Measurements from ENCODE around the gene ULK4.
"Not testable (repeated sequence)": the region's sequence is repeated elsewhere in the genome, so short reads cannot be mapped to it uniquely, and the experiment has no call there.

Gene ULK4

DNA sequence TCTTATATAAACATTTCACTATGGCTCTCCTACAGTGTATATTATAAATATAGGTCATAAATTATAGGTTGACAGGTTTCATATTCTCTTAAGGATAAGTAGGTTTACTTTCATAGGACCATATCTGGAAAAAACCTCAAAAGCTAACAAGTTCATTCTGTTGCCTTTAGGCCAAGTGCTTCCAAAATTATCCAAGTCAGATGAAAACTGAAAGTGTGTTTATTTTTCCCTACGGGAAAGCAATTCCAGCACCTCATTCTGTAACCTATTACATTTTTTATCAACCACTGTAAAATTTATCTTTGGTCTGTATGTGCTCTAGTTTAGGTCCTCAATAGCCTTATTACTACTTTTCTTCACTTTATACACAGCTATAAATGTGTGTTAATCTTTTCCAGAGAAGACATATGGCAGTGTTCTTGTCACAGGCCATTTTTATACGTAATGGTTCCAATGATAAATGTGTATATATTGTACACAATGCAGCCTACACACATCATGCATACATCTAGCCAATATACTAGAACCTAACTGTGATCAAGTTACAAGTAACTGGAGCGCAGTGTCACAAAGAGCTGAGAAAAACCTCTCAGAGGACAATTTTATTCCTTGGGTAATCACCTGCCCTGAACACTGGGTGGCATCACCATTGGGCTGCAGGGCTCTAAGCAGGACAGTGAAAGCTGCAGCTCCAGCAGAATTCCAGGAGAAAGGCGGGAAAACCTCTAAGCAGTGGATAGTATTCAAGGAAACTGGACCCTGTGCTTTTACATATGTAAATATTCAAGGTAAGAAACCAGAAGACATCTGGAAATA lies 511.3 kb downstream of the ULK4 start:
- DNase-seq (ENCODE audit: extremely low read depth in 1 of 2, low read depth in 1 of 2) = no peak

DNA sequence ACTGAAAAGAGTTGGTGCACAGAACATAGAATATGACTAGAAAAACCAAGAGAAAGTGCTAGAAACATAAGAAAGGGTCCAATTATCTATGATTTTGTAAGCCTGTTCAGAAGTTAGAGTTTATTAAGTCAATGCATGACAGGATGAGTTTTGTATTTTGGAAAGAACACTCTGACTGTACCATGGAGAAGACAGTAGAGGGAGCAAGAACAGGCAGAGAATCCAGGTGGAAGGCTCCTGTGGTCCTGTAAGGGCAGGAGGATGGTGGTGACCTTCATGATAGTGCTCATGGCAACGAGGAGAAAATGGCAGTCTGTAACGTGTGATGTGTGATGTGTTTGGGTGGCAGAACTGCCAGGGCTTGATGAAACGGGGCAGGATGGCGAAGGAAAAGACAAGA lies 513.5 kb downstream of the ULK4 start:
- DNase-seq (ENCODE audit: extremely low read depth in 1 of 2, low read depth in 1 of 2) = no peak

DNA sequence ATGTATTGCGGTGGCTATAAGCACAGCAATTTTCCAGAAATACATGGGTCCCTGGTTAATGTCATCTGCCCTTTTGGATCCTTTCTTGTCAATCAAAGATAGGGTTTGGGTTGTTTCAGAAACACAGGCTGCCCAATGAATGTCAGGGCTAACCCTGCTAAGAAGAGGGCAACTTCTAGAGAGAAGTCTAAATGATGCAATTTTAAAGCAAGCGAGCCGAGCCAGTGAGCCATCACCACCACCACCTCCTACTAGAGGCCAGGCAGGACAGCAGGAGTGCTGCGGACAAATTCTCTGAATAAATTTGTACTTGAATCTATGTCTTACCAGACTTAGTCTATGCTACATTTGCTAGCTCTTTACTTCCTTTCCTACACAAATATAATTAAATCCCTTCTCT lies 514.2 kb downstream of the ULK4 start:
- DNase-seq (ENCODE audit: extremely low read depth in 1 of 2, low read depth in 1 of 2) = no peak

DNA sequence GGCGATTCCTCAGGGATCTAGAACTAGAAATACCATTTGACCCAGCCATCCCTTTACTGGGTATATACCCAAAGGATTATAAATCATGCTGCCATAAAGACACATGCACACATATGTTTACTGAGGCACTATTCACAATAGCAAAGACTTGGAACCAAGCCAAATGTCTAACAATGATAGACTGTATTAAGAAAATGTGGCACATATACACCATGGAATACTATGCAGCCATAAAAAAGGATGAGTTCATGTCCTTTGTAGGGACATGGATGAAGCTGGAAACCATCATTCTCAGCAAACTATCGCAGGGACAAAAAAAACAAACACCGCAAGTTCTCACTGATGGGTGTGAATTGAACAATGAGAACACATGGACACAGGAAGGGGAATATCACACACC lies 515.6 kb downstream of the ULK4 start:
- not testable (repeated sequence) for DNase-seq (ENCODE audit: extremely low read depth in 1 of 2, low read depth in 1 of 2)

DNA sequence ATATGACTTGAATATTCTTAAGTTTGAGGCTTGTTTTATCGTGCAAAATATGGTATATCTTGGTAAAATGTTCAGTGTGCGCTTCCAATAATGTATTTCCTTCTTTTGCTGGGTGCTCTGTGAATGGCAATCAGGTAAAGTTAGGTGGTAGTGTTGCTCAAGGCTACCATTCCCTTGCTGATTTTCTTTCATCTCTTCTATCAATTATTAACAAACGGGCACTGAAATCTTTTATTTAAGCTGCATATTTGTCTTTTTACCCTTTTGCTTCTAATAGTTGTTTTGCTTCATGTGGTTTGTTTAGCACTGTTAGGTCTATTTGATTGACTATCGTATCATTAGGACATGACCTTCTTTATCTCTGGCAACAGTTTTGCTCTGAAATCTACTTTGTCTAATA lies 520.3 kb downstream of the ULK4 start:
- DNase-seq (ENCODE audit: extremely low read depth in 1 of 2, low read depth in 1 of 2) = no peak

DNA sequence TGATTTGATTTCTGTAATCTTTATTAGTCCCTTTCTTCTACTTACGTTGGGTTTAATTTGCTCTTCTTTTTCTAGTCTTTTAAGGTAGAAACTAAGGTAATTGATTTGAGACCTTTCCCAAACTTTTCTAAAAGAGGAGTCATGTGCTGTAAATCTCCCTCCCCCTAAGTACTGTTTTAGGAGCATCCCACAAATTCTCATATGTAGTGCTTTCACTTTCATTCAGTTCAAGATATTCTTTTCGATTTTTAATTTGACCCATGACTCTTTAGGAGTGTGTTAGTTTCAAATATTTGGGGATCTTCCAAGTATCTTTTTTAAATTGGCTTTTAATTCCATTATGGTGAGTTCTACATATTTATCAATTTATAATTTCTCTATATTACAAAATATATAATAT lies 520.8 kb downstream of the ULK4 start:
- DNase-seq (ENCODE audit: extremely low read depth in 1 of 2, low read depth in 1 of 2) = no peak

DNA sequence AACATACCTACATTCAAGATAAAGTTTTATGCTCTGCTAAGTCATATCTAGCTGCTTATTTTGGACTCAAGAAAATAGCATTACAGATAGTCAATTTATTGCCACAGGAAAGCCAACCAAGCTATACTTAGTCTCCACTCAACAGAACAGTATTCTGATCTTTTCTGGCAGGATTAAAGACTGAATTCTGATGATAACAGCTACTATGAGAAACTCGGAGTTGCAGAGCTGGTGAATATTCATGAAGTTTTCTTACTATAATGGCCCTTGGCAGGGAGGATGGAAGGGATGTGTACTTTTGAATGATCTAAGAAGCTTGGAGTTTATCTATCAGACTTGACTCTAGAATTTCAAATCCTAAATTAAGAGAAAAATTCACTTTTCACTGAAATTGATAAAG lies 524.9 kb downstream of the ULK4 start:
- DNase-seq (ENCODE audit: extremely low read depth in 1 of 2, low read depth in 1 of 2) = no peak

DNA sequence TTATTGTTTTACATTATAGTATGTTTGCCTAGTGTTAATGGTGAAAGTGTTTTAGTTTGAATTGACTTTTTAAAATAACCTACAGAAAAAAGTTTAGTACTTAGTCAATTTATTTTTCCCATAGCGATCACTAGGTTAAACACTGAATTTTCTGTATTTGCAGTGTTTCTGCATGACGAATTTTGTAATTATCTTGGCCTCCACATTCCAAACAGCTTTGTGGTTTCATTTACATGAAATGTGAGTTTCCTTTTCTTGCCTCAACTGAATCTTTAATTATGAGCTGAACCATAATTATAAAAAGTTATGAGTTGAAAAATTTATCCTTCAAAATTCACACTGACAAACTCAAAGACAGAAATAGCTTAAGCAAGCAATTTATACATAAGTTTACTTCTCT lies 527.1 kb downstream of the ULK4 start:
- DNase-seq (ENCODE audit: extremely low read depth in 1 of 2, low read depth in 1 of 2) = no peak

DNA sequence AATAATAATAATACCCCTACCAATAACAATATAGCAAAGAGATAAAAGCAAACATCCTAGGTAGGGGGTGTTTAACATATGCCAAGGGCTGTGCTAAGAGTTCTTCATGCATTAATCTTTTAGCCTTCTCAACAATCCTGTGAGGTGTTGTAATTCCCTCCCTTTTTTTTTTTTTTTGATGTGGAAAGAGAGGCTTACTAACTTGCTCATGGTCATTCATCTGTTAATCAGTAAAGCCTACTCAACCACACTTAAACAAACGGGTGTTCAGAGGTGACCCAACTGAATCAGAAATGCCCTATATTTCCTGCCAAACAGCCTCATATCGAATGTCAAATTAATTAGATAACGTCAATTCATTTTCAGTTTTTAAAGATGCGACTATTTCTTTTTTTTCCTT lies 530.5 kb downstream of the ULK4 start:
- no peak for DNase-seq (ENCODE audit: extremely low read depth in 1 of 2, low read depth in 1 of 2)

DNA sequence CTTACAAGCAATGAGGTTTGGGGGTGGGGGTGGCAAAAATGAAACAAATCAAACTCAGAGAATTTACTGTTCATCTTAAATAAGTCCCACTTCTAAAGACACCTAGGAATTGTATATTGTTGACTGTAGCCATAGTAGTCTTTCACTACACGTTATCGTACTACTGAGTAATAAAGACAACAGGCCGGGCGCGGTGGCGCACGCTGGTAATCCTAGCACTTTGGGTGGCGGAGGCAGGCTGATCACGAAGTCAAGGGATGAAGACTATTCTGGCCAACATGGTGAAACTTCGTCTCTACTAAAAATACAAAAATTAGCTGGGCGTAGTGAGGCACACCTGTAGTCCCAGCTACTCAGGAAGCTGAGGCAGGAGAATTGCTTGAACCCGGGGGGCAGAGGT lies 531.0 kb downstream of the ULK4 start:
- no peak for DNase-seq (ENCODE audit: extremely low read depth in 1 of 2, low read depth in 1 of 2)

DNA sequence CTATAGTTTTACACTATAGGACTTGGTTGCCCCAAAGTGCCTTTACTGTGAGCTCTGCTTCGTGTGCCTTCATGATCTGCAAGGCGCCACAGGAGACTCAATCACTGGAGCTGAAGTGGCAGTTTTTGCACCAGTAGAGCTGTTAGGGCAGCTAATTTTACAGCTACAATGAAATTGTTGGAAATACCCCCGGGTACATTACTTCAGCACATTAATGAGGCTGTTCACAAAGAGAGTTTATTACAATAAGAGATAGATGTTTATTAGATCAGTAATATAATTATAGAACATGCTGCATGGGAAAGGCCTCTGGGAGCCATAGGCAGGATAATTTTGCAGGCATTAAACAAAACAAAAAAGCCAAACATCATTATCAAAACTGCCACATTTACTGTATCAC lies 531.5 kb downstream of the ULK4 start:
- DNase-seq (ENCODE audit: extremely low read depth in 1 of 2, low read depth in 1 of 2) = no peak

DNA sequence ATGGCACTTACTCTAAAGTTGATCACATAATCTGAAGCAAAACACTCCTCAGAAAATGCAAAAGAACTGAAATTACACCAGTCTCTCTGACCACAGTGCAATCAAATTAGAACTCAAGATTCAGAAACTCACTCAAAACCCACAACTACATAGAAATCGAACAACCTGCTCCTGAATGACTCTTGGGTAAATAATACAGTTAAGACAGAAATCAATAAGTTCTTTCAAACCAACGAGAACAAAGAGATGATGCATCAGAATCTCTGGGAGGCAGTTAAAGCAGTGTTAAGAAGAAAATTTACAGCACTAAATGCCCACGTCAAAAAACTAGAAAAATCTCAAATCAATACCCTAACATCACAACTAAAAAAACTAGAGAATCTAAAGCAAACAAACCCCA lies 535.4 kb downstream of the ULK4 start:
- no peak for DNase-seq (ENCODE audit: extremely low read depth in 1 of 2, low read depth in 1 of 2)

DNA sequence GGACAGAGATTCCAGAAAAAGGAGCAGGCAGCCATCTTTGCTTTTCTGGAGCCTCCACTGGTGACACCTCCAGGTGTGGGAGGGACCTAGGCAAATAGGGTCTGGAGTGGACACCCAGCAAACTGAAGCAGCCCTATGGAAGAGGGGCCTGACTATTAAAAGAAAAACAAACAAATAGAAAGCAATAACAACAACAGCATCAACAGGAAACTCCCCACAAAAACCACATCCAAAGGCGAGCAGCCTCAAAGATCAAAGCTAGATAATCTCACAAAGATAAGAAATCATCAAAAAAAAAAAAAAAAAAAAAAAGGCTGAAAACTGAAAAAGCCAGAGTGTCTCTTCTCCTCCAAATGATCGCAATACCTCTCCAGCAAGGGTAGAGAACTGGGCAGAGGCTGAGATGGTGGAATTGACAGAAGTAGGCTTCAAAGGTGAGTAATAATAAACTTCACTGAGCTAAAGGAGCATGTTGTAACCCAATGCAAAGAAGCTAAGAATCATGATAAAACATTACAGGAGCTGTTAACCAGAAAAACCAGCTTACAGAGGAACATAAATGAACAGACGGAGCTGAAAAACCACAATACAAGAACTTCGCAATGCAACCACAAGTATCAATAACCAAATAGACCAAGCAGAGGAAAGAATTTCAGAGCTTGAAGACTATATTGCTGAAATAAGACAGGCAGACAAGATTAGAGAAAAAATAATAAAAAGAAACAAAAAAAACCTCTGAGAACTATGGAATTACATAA lies 537.2 kb downstream of the ULK4 start:
- no peak for DNase-seq (ENCODE audit: extremely low read depth in 1 of 2, low read depth in 1 of 2)

DNA sequence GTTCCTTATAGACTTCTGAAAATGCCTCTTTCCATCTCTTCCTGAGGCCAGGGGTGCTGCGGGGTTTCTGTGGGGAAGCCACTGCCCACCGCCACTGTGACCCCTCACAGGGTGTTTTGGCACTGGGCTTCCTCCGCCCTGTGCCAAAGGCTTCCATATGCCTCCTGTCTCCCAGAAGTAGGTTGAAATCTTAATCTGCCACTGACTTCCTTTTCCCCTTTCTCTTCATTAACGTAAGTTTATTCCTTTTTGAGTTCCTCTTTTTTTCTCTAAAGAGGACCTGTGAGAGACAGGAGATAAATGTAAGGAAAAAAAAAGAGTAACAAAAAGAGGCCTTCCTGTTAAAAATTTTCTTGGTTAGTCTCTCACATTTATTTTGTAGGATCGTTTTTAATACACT lies 542.1 kb downstream of the ULK4 start:
- no peak for DNase-seq (ENCODE audit: extremely low read depth in 1 of 2, low read depth in 1 of 2)

DNA sequence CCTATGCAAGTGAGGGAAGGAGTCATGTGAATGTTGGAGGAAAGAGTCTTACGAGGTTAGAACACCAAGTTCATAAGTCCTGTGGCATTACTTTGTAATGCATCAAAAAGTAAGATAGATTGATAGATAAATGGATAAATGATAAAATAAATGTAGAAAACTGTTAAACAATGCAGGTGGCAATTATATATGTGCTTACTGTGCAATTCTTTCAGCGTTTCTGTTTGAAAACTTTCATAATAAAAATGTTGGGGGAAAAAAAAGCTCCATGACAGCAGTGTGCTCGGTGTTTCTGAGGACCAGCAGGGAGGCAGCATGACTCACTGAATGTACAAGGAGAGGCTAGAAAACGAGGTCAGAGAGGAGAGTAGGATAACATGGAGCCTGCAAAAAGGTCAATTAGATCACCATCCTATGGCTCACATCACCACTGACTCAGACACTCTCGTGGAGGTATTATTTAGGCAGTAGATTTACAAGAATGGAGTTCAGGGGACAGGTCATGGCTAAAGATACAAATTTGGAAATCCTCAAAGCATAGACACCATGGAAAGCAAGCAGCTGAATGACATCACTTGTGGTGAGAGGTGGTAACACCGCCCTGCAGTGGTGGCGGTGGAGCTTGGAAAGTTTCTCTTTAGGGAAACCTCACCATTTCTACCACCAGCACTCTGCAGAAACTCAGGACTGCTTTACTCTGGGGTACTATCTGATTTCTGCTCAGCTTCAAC lies 542.8 kb downstream of the ULK4 start:
- peak in 1 of 2 donors; percentile 10 for DNase-seq (ENCODE audit: extremely low read depth in 1 of 2, low read depth in 1 of 2)

DNA sequence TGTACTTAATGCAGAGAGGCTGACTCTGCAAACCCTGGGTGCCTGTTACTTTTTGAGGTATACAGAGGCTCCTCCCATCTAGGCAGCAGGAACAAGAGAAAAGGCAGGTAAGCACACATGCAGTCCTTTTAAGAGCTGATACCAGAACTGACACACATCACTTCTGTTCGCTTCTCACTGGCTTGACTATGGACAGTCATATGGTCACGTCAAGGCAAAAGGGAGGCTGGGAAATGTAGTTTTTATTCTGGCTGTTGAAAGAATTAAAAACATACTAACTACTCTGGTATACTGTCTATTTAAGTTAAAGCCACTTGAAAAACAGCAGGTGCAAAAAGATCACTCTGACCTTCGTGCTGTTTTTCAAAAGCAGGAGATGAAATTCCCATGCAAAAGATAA lies 544.3 kb downstream of the ULK4 start:
- DNase-seq (ENCODE audit: extremely low read depth in 1 of 2, low read depth in 1 of 2) = no peak

DNA sequence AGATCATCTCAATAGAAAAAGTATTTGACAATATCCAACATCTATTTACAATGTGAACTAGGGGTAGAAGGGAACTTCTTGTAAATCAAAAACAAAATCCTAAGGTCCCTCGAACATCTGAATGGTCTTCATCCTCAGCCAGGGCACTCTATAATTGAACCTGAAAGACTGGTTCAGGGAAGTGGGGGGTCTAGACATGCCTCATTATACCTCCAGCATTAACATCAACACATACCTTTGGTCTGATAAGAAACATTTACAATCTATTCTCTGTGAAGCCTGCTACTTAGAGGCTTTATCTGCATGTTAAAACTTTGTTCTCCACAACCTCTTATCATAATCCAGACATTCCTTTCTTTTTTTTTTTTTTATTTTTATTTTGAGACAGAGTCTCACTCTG lies 550.8 kb downstream of the ULK4 start:
- no peak for DNase-seq (ENCODE audit: extremely low read depth in 1 of 2, low read depth in 1 of 2)

DNA sequence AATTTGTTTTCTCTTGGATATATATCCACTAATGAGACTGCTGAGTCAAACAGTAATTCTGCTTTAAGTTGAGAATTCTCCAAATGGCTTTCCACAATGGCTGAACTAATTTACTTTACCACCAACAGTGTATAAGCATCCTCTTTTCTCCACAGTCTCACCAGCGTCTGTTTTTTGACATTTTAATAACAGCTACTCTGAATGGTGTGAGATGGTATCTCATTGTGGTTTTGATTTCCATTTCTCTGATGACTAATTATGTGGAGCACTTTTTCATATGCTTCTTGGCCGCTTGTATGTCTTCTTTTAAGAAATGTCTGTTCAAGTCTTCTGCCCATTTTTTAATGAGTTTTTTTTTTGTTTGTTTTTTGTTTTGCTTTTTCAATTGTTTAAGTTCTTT lies 556.4 kb downstream of the ULK4 start:
- no peak for DNase-seq (ENCODE audit: extremely low read depth in 1 of 2, low read depth in 1 of 2)

DNA sequence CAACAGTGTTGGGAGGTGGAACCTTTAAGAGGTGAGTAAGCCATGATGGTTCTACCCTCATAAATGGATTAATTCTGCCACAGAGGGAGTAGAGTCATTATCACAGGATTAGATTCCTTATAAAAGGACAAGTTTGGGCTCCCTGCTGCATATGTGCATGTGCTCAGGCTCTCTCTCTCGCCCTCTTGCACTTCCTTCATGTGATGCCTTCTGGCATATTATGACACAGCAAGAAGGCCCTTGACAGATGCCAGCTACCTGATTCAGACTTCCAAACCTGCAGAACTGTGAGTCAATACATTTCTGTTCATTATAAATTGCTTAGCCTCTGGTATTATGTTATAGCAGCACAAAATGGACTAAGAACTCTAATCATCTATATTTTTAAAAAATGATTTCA lies 557.3 kb downstream of the ULK4 start:
- DNase-seq (ENCODE audit: extremely low read depth in 1 of 2, low read depth in 1 of 2) = no peak

DNA sequence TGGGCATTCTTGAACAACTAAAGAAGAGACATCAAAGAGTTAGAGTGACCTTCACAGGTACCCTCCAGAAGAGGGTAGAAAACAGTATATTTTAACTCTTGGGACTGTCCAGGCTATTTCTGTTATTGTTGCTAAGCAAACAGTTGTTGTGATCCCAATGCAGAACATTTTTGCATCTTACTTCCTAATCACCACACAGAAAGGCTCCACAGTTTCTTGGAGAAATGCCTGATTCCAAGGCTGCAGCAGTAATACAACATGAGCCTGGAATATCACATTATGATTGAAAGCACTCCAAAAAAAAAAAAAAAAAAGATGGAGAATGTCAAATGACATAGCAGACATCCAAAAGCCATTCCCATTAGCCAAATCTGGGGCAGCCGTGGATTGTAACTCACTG lies 567.0 kb downstream of the ULK4 start:
- DNase-seq (ENCODE audit: extremely low read depth in 1 of 2, low read depth in 1 of 2) = no peak

DNA sequence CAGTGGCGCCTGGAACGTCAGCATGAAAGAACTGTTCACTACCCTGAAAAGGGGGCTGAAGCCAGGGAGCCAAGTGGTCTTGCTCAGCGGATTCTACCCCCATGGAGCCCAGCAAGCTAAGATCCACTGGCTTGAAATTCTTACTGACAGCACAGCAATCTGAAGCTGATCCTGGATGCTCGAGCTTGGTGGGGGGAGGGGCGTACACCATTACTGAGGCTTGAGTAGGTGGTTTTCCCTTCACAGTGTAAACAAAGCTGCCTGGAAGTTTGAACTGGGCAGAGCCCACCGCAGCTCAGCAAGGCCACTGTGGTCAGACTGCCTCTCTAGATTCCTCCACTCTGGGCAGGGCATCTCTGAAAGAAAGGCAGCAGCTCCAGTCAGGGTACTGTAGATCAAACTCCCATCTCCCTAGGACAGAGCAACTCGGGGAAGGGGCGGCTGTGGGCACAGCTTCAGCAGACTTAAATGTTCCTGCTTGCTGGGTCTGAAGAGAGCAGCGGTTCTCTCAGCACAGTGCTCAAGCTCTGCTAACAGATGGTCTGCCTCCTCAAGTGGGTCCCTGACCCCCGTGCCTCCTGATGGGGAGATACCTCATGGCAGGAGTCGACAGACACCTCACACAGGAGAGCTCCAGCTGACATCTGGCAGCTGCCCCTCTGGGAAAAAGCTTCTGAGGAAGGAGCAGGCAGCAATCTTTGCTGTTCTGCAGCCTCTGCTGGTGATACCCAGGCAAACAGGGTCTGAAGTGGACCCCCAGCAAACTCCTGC lies 591.0 kb downstream of the ULK4 start:
- DNase-seq (ENCODE audit: extremely low read depth in 1 of 2, low read depth in 1 of 2) = not testable (repeated sequence)
